Measurements from ENCODE around the gene RTN4R. TPM values are rescaled to one million over a fixed set of nuclear protein-coding genes. Genes with fewer than 3 reads are reported as not detected.

The RTN4R gene
- total and polyA plus RNA-seq, 2 of the 8 experiments (the other 6 are each of a cell fraction or from before 2014, with no cell fraction given) = 21.8 to 41.3 TPM

DNA sequence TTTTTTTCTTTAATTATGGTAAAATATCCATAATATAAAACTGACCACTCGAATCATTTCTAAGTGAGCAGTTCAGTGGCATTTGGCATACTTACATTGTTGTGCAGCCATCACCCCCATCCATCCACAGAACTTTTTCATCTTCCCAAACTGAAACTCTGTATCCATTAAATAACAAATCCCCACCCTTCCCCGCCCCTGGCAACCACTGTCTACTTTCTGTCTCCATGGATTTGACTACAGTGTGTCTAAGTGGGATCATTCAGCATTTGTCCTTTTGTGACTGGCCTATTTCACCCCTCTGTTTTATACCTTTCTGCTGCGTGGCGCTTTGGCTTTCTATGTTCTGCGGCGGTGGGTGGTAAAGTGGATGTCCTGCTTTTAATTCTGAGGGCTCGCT, 49.1 kb downstream of the RTN4R start (continued):
- no peak for TF ChIP-seq JUN (IDR thresholded peaks at IDR 0.05; ENCODE audit: low read depth, low read length)
- TF ChIP-seq SP1 (IDR thresholded peaks at IDR 0.05; ENCODE audit: low read depth, low read length) = no peak
- no peak for TF ChIP-seq CBX8 (IDR thresholded peaks at IDR 0.05; ENCODE audit: borderline replicate concordance, low read depth, low read length)

Measured in H1 (cell line).